GM19372 (cell line): Measurements from ENCODE around the gene MYO16.
"Not testable (repeated sequence)": the region's sequence is repeated elsewhere in the genome, so short reads cannot be mapped to it uniquely, and the experiment has no call there.

Source experiments
- ATAC-seq: cut with Tn5 transposase; IDR thresholded peaks from one replicate; pipeline ENCODE4 v1.9.1; 2021; ENCODE audit warnings: mild to moderate bottlenecking, low read depth, moderate library complexity; ENCODE audit not compliant: unreplicated experiment

MYO16 gene

DNA sequence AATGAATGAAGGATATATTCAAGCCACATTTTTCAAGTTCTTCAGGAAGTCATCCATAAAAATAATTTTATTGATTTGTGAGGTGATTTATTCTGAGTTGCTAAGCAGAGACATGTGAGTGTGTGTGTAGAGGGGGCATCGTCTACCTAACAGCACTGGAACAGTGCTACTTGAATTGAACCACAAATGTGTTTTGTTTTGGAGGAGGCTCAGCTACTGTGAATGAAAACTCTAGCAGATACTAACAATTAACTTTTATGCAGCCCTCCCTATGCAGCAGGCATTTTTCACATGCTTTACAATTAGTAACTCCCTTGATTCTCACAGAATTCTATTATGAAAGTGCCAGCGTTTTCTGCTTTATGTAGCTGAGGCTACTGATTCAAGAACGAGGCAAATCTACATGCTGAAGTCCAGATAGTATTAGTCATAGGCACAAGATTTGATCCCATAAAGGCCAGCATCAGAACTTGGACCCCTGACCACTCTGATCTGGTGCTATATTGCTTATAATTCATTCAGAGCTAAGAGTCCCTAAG lies 103.7 kb downstream of the MYO16 start:
- ATAC-seq, result no peak

DNA sequence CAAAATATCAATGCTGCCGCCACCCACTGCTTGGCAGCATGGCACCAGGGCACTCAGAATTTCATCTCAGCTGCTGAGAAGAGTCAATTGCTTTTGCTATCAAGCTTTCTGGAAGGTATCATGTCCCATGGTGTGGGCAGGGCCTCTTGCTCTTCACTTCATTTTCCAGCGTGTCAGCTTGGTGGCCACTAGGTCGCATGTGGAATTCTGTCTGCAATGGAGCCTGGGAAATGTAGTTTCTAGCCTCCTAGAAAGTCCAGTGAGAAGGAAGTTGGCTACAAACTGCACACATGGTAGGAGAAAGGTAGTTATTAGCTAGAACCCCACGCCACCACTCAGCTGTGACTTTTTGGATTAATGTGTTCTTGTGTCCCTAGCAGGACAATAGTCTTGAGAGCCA lies 105.3 kb downstream of the MYO16 start:
- no peak for ATAC-seq

DNA sequence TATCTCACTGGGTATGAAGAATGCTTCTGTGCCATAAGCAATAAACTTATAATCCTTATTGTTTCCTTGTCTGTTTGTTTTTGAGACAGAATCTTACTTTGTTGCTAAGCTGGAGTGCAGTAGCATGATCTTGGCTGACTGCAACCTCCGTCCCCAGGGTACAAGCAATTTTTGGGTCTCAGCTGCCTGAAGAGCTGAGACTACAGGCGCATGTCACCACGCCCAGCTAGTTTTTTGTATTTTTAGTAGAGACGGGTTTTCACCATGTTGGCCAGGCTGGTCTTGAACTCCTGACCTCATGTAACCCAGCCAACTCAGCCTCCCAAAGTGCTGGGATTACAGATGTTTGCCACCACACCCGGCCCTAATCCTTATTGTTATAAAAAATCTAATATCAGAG lies 112.5 kb downstream of the MYO16 start:
- no peak for ATAC-seq

DNA sequence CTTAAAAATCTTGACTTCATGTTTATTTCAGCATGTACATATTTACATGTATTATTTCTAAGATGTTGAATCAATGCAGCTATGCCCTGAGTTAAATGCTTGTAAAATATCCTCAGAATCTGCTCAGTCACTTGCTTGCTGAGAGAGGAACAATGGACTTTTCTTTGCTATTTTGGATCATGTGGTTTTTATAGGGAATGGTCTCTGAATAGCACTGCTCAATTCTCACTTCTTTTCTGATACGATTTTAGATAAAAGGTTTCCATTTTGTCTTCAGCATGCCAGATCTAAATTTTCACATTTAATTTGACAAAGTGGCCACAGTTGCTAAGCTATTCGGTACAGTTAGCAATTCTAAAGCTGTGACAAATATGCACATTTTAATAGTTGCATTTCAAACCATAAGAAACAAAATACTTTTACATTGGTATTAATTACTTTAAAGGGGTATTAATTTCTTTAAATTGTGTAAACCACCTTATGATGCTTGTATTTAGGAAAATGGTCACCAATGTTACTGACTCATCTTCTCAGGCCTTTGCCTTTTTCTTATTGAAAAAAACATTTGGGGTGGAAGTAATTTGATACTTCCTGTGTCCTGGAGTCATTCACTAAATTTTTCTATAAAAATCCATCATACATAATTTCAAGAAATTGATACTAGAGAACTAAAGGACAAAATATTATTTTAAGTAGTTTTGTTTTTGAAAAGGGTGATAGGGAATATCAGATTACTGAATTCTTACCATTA lies 113.5 kb downstream of the MYO16 start:
- no peak for ATAC-seq

DNA sequence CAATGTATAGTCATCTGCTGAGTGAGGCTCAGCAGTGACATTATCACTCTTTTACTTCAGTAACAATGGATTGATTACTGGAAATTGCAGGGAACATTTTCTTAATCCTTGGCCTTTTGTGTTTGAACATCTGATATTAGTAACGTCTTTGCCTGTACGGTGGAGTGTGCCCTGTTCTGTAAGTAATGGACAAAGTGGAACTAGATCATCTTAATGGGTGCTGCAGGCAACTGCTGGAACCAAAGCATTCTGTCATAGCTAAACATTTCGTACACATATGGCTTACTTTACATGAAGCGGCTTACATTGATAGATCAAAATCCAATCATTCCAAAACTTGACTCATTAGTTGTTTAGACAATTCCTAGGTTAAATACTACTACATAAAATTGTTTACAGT lies 114.1 kb downstream of the MYO16 start:
- ATAC-seq, result no peak

DNA sequence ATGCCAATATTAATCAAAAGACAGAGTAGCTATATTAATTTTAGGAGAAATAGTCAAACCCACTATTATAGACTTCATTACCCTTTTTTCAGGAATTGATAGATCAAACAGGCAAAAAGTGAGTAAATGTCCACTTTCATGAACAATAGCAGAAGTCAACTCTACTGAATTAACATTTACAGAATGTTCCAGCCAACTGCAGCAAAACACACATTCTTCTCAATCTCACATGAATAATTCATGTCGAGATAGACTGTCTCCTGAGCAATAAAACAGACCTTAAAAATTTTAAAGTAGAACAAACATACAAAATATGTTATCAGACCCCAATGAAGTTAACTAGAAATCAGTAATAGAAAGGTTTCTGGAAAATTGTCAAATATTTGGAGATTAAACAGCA lies 118.4 kb downstream of the MYO16 start:
- no peak for ATAC-seq

DNA sequence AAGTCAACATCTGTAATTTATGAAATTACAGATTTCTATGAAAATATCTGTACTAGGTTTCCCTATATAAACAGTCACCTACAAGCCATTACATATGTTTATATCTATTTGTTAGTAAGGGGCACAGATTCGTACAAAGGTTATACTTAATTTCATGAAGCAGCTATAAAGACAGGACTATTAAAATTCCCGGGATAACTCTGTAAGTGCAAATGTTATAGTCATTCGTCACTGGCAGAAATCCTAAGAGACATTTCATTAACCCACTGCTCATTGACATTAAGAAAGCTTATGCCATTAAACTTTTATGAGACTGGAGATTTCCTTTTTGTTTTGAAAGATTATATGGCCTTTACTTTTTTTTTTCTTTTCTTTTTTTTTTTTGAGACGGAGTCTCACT lies 122.9 kb downstream of the MYO16 start:
- no peak for ATAC-seq

- ATAC-seq, result no peak
Measured at GRCh38 chr13:108755083-108755482, 125.7 kb downstream of the MYO16 start.

GRCh38 chr13:108760129-108760528 lies 130.7 kb downstream of the MYO16 start:
- no peak for ATAC-seq

DNA sequence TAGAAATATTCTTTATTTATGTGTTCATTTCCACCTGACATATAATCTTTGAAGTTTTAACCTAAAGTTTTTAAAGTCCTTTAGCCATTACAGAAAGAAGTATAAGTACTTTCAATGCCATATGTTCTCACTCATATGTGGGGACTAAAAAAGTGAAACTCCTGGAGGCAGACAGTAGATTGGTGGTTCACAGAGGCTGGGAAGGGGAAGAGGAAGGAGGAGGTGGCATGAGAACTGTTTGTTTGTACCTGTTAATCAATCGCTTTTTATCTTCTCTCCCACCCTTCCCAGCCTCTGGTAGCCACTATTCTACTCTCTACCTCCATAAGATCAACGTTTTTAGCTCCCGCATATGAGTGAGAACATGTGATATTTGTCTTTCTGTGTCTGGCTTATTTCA lies 131.1 kb downstream of the MYO16 start:
- no peak for ATAC-seq

GRCh38 chr13:108768035-108768434 lies 138.6 kb downstream of the MYO16 start:
- ATAC-seq, result no peak

GRCh38 chr13:108769213-108770070 lies 140.0 kb downstream of the MYO16 start:
- ATAC-seq, result no peak

DNA sequence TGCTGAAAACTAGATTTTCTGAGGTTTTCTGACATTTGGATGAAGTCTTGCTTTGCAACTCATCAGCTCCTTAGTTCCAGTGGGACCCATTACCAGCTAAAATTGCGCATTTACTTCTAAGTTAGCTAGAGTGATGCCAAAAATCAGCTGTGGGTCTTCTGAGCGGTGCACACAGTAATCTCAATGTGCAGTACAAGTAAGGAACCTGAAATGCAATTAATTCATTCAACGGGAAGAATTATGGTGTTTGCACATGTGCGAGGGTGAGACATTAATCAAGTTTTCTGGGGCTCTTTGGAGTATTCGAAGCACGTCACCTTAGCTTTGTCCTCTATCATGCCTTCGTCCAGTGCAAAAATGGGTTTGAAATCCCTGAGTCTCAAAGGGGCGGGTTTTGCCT lies 146.2 kb downstream of the MYO16 start:
- no peak for ATAC-seq

DNA sequence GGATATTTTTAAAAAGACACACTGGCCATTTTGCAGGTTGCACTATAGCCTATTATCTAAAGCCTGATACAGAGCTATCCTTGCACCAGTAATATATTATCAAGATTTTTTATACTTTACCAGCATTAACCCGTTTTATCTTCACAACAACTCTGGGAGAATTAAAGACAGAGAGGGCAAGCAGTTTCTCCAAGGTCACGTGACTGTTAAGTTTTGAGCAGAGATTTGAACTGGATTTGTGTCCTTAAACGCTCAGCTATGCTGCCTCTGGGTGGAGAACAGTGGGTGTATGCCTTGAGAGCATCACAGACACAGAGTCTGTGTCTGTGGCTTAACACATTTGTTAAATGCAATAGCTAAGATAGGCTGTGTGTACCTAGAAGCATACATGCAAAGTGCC lies 147.2 kb downstream of the MYO16 start:
- no peak for ATAC-seq

GRCh38 chr13:108777421-108778420 lies 148.3 kb downstream of the MYO16 start:
- no peak for ATAC-seq

DNA sequence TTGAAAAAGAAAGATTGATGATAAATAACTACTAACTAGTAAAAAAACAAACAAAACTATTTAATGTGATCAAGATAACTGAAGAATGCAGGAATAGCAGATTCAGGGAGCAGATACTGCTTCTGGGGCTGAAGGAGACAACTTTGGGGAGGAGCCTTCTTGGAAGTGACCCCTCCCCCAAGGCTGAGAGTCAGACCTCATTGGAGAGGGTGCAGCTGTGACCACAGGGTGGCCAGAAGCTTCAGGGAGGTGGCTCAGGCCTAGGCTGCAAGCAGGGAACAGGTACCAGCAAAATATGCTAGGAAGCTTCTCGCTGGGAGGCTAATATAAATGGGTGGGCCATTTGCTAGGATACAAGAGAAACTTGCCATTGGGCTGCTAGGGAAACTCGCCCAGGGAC lies 149.9 kb downstream of the MYO16 start:
- ATAC-seq, result no peak

DNA sequence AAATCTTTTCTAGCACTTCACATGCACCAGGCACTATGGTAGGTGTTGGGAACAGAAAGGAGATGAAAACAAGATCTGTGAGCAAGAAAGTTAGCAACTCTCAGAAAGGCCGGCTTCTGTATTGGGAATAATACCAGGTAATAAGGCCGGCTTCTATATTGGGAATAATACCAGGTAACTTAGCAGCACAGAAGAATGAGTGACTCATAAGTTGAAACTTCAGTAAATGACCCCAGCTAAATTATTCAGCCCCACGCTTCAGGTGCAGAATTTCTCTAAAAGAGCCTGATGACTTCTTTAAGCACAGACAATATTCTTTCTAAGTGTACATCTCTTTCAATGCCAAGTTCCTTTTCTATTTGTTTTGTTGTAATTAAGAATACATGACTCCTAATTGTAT lies 151.3 kb downstream of the MYO16 start:
- ATAC-seq, result no peak

- no peak for ATAC-seq
Measured at GRCh38 chr13:108781312-108781711, 151.9 kb downstream of the MYO16 start.

- not testable (repeated sequence) for ATAC-seq
Measured at GRCh38 chr13:108782480-108782879, 153.1 kb downstream of the MYO16 start.

DNA sequence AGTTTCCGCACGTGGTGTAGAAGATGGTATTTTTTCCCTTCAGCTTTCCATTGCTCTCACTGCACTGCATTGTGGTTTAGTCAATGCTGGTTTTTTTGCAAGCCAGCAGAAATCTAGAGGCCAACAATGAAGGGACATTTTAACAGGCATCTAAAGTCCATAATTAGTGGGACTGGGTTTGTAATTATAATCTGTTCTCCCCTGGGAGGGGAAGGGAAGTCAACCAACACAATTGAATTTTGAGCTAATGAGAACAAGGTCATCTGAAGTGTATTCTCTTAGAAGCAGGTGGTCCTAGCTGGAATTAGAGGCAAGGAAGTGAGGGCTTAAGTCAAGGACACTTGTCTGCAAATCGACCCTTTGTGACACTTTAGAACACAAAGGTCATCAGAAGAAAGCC lies 156.4 kb downstream of the MYO16 start:
- ATAC-seq, result no peak
